K562 (cell line): ENCODE measurements around the gene RASGEF1C. TPM values are rescaled to one million over a fixed set of nuclear protein-coding genes. Genes with fewer than 3 reads are reported as not detected.

Source experiments
- ATAC-seq: fragments of 200-7000 bp; cut with Tn5 transposase; 3 replicates; pipeline ENCODE4 v1.9.1; 2020; ENCODE audit warnings: moderate library complexity
- BruUV-seq: library from RNA; stranded (reverse); fragments of 400-500 nt; replicated peaks from 2 replicates; lab custom pipeline; 2021; lab: Mats Ljungman, UMichigan
- CTCF ChIA-PET: fragments of 300-600 bp; formaldehyde crosslinking; extraction: SDS; loops from one replicate; lab custom pipeline; 2021; ENCODE audit warnings: low intra/inter-chr PET ratio; lab: Yijun Ruan, JAX
- POLR2A ChIA-PET: fragments of 300-600, 350-650 bp; sonication (Branson Sonifier 250); formaldehyde crosslinking; extraction: SDS; loops from one replicate; lab custom pipeline; 2021; ENCODE audit warnings: antibody characterized with exemption, inconsistent platforms; lab: Yijun Ruan, JAX
- DNase-seq, 4 experiments: peaks; one replicate each; pipeline versions ENCODE4 v3.0.0 to v3.0.0-alpha.2; 2011 to 2018; ENCODE audit warnings: low spot score in 3 of 4, mixed read lengths in 3 of 4; ENCODE audit errors: extremely low read depth in 1 of 4
- FAIRE-seq: peaks from 2 replicates; lab custom pipeline; 2011; peaks lifted over from hg19 to GRCh38; lab: Jason Lieb, UNC
- H2AFZ ChIP-seq: 2 replicates; pipeline ENCODE4 v1.6.0; 2011; ENCODE audit warnings: low read depth, low read length, control low read depth, inconsistent platforms
- H3K27ac ChIP-seq: fragments of 200-600 bp; 3 replicates; pipeline ENCODE4 v1.8.0; 2011; ENCODE audit warnings: low read depth, mild to moderate bottlenecking, control low read depth, inconsistent platforms, low read length, moderate library complexity, mixed read lengths; ENCODE audit errors: extremely low read depth
- H3K27me3 ChIP-seq, 2 experiments: fragments of 300-600 bp in 1 of 2; 2 replicates in 1 of 2; 3 replicates in 1 of 2; pipeline versions ENCODE4 v1.6.0 to v1.8.0; 2011; ENCODE audit warnings: inconsistent platforms in 2 of 2, low read length in 2 of 2, mild to moderate bottlenecking in 1 of 2, mixed read lengths in 1 of 2, moderate library complexity in 1 of 2; ENCODE audit not compliant: control insufficient read depth in 2 of 2, insufficient read depth in 2 of 2
- H3K36me3 ChIP-seq: fragments of 300-600 bp; 3 replicates; pipeline ENCODE4 v1.8.0; 2011; ENCODE audit warnings: mild to moderate bottlenecking, low read length, inconsistent platforms; ENCODE audit not compliant: control insufficient read depth, insufficient read depth
- H3K4me1 ChIP-seq, 2 experiments: fragments of 200-600 bp in 1 of 2; replicated peaks in 1 of 2; 2 replicates in 1 of 2; 3 replicates in 1 of 2; pipeline versions ENCODE4 v1.5.1 to v1.8.0; 2011; ENCODE audit warnings: inconsistent platforms in 2 of 2, low read length in 2 of 2, mild to moderate bottlenecking in 1 of 2, mixed read lengths in 1 of 2, moderate library complexity in 1 of 2; ENCODE audit not compliant: control insufficient read depth in 2 of 2, insufficient read depth in 2 of 2
- H3K4me2 ChIP-seq: 2 replicates; pipeline ENCODE4 v1.6.1; 2011; ENCODE audit warnings: low read length, control low read depth, inconsistent platforms, mixed read lengths; ENCODE audit not compliant: insufficient read depth
- H3K4me3 ChIP-seq: fragments of 200-600 bp; sonication (generic), shearing (Covaris generic); 2 replicates; pipeline ENCODE4 v1.5.1; 2016; ENCODE audit warnings: control low read depth, inconsistent platforms
- H3K79me2 ChIP-seq: fragments of 200-600 bp; 3 replicates; pipeline ENCODE4 v1.8.0; 2011; ENCODE audit warnings: low read length, inconsistent platforms; ENCODE audit not compliant: control insufficient read depth, insufficient read depth
- H3K9ac ChIP-seq, 2 experiments: 2 replicates each; pipeline versions ENCODE4 v1.6.0 to v1.6.1; 2011; ENCODE audit warnings: low read depth in 2 of 2, low read length in 2 of 2, control low read depth in 1 of 2, inconsistent platforms in 1 of 2, mild to moderate bottlenecking in 1 of 2, mixed read lengths in 1 of 2; ENCODE audit not compliant: insufficient read depth in 1 of 2
- H3K9me1 ChIP-seq: one replicate; pipeline ENCODE4 v1.6.0; 2011; ENCODE audit warnings: inconsistent platforms, mild to moderate bottlenecking, low read length, moderate library complexity; ENCODE audit not compliant: control insufficient read depth, insufficient read depth
- H3K9me3 ChIP-seq: replicated peaks from 2 replicates; pipeline ENCODE4 v1.5.1; 2011; ENCODE audit warnings: low read depth, low read length, inconsistent platforms; ENCODE audit not compliant: control insufficient read depth, insufficient read depth
- H4K20me1 ChIP-seq: replicated peaks from 2 replicates; pipeline ENCODE4 v1.6.1; 2011; ENCODE audit warnings: low read length, inconsistent platforms, mixed read lengths; ENCODE audit not compliant: control insufficient read depth, insufficient read depth
- ARID2 ChIP-seq: fragments of 450-650 bp; IDR thresholded peaks from 2 replicates; pipeline ENCODE4 v1.6.1; 2017; ENCODE audit warnings: antibody characterized with exemption, mild to moderate bottlenecking
- CBX8 ChIP-seq: fragments of 200-600 bp; sonication (generic); IDR thresholded peaks from 2 replicates; pipeline ENCODE4 v1.6.1; 2012; ENCODE audit warnings: borderline replicate concordance, mixed run types, low read depth, mild to moderate bottlenecking, moderate library complexity, mixed read lengths, low read length, control low read depth, inconsistent platforms; ENCODE audit not compliant: poor library complexity, severe bottlenecking; ENCODE audit errors: extremely low read depth
- HDAC2 ChIP-seq: fragments of 450-650 bp; IDR thresholded peaks from 2 replicates; pipeline ENCODE4 v1.6.1; 2016; ENCODE audit warnings: mild to moderate bottlenecking
- HDAC6 ChIP-seq: IDR thresholded peaks from 2 replicates; pipeline ENCODE4 v1.6.1; 2012; ENCODE audit warnings: low read depth, mild to moderate bottlenecking, control low read depth, inconsistent platforms, low read length, moderate library complexity
- MLX ChIP-seq, 2 experiments: fragments of 450-650 bp in 1 of 2; sonication (generic) in 1 of 2; formaldehyde crosslinking; conservative IDR thresholded peaks; 2 replicates each; pipeline versions ENCODE4 v1.4.0 to v1.8.1; 2020 to 2022; ENCODE audit warnings: mild to moderate bottlenecking in 1 of 2, missing genetic modification reagents in 1 of 2
- TBP ChIP-seq: optimal IDR thresholded peaks from 2 replicates; pipeline ENCODE3; 2011; ENCODE audit warnings: low read depth, low read length, improper control_type of control experiment
- THRB ChIP-seq: fragments of 450-650 bp; formaldehyde crosslinking; conservative IDR thresholded peaks from 2 replicates; pipeline ENCODE4 v1.4.0; 2022; ENCODE audit warnings: mild to moderate bottlenecking, missing genetic modification characterization
- ZNF23 ChIP-seq: fragments of 250-450 bp; sonication (Bioruptor Pico); IDR thresholded peaks from 2 replicates; pipeline ENCODE4 v1.4.0; 2020; ENCODE audit warnings: mild to moderate bottlenecking
- ZNF41 ChIP-seq: fragments of 250-450 bp; sonication (Bioruptor Pico); conservative IDR thresholded peaks from 2 replicates; pipeline ENCODE4 v1.4.0; 2020; ENCODE audit warnings: mild to moderate bottlenecking
- ZNF561 ChIP-seq: fragments of 450-650 bp; formaldehyde crosslinking; conservative IDR thresholded peaks from 2 replicates; pipeline ENCODE4 v1.4.0; 2020; ENCODE audit warnings: mild to moderate bottlenecking, moderate library complexity
- ZNF764 ChIP-seq: fragments of 250-450 bp; sonication (Bioruptor Pico); IDR thresholded peaks from 2 replicates; pipeline ENCODE4 v1.4.0; 2020; ENCODE audit warnings: low read depth, mild to moderate bottlenecking, moderate library complexity
- ZSCAN29 ChIP-seq: fragments of 450-650 bp; IDR thresholded peaks from 2 replicates; pipeline ENCODE4 v1.6.1; 2017
- WGBS: fragments of 100-300 bp; shearing (Covaris generic); methylation state at CpG from one replicate; pipeline ENCODE4 v1.1.6; 2016; ENCODE audit warnings: low coverage, mixed read lengths; ENCODE audit not compliant: insufficient coverage; ENCODE audit errors: missing lambda C conversion rate; 5-methylcytosine and 5-hydroxymethylcytosine counted together
- in situ Hi-C: fragments of 300-500 bp; cut with MboI; formaldehyde crosslinking; loops from 4 replicates; pipeline ENCODE4 v1.15.0; 2018; ENCODE audit warnings: inconsistent platforms, mixed read lengths
- intact Hi-C: fragments of 100-400 bp; cut with micrococcal nuclease; formaldehyde crosslinking; loops from 2 replicates; pipeline ENCODE4 v1.14.2; 2022
- polyA plus RNA-seq, 8 experiments: library from polyadenylated mRNA; depleted of rRNA in 4 of 8; stranded (reverse) in 5 of 8; unstranded in 3 of 8; fragments of >200 nt; fragmentation: Nextera tagmentation in 2 of 8; fragmentation: Illumina TruSeq in 1 of 8; extraction: Ambion mirVana in 2 of 8; extraction: Trizol in 1 of 8; gene quantifications; 2 replicates each; pipeline versions ENCODE4 v1.2.1 to v1.2.3, GENCODE V29; 2011 to 2014; ENCODE audit warnings: inconsistent platforms in 1 of 8, missing spikeins in 1 of 8
- total RNA-seq, 7 experiments: library from RNA; depleted of rRNA in 6 of 7; stranded (reverse); fragments of >200 nt in 6 of 7; fragmentation: Illumina TruSeq in 2 of 7; extraction: Trizol in 2 of 7; gene quantifications; 2 replicates each; pipeline versions ENCODE4 v1.2.1 to v1.2.3, GENCODE V29; 2011 to 2021; ENCODE audit warnings: low replicate concordance in 1 of 7
- TF ChIP-seq, protein P1 (sequence below): sonication (generic); formaldehyde crosslinking; IDR thresholded peaks from 2 replicates; pipeline ENCODE4 v1.8.1; 2023; ENCODE audit warnings: missing genetic modification reagents, mild to moderate bottlenecking, borderline replicate concordance

RASGEF1C gene
- total and polyA plus RNA-seq, 9 of the 15 experiments (the other 6 are each of a cell fraction or from before 2014, with no cell fraction given), result 0.04 to 1.1 (median 0.21) TPM; not detected in 4

DNA sequence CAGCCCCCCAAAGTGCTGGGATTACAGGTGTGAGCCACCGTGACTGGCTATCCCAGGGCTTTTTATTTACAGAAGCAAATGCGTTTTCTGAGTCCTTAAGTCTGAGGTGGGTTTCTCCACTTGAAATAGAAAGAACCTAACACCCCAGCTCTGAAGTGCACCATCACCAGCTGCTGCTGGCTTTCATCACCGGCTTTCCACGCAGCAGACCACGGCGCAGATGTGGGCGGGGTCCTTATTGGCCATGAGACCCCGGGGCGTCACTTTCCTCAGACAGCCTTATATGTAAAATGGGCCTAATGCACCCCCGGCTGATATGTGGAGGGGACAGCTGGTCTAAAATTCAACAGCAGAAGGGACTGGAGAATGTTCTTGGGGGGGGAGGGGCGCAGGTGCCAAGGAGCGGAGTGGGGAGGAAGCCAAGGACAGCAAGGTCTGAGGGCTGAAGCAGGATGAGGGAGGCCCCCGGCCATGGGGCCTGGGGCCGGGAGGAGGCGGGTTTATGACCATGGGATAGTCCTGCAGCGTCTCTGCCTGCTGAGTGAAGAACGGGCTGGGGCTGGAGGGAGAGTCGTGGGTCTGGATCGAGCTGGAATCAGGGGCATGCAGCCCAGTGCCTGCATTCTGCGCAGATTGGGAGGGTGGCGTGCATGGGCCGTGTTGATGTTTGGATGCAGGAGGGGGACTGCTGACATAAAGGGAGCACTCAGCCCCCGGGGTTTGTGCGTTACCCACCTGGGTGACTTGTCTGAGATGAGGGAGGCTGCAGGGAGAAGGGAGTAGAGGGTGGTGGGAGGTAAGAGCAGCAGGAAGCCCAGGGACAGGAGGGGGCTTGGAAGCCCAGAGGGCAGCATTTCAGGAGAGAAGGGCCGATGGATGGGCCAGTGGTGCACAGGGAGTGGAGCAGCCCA lies 30.2 kb downstream of the RASGEF1C start:
- FAIRE-seq (no peak), ATAC-seq (no peak), DNase-seq (no peak)
- no TSS peak for BruUV-seq
- Histone ChIP-seq H3K4me2 (no peak overlapping the region), H3K36me3 (no peaks in the 10 kb centered on the region), H3K27ac (no peak overlapping the region), H3K9me3 (no peaks in the 10 kb centered on the region), H3K4me3 (no peak overlapping the region), H2AFZ (no peak overlapping the region), H3K9me1 (no peaks in the 10 kb centered on the region), H3K9ac (no peak overlapping the region), H4K20me1 (0 out of 2 replicates have a peak, but pooled peaks cover 7% of the 10 kb centered on the region), H3K79me2 (no peaks in the 10 kb centered on the region), H3K4me1 (peaks cover 0 to 16% of the 10 kb centered on the region in 2 experiments; a peak in 2 of 5 replicates), H3K27me3 (peaks cover 26 to 65% of the 10 kb centered on the region in 2 experiments)
- intact Hi-C loops, result no loop called here
- ChIA-PET POLR2A (interaction anchor here (0.7 to 1.1 kb wide), 2 partner anchors 30 to 93 kb away, joined by 3 to 4 read pairs; partner anchors contain the start of gene RASGEF1C), CTCF (no interaction called here)
- in situ Hi-C loops, result no loop called here
- WGBS, result 11% methylated on average over 23 of the region's 25 CpGs
- no peak for TF ChIP-seq ZNF41 (CRISPR knock-in tag)
- TF ChIP-seq TBP, result no peak
- no peak for TF ChIP-seq MLX (CRISPR knock-in tag; conservative IDR thresholded peaks at IDR 0.05)
- TF ChIP-seq ZNF23, result no peak
- TF ChIP-seq CBX8, result no peak
- TF ChIP-seq ZNF764, result no peak
- TF ChIP-seq ARID2, result no peak
- TF ChIP-seq THRB (CRISPR knock-in tag), result no peak
- no peak for TF ChIP-seq HDAC2
- TF ChIP-seq, protein P1, sequence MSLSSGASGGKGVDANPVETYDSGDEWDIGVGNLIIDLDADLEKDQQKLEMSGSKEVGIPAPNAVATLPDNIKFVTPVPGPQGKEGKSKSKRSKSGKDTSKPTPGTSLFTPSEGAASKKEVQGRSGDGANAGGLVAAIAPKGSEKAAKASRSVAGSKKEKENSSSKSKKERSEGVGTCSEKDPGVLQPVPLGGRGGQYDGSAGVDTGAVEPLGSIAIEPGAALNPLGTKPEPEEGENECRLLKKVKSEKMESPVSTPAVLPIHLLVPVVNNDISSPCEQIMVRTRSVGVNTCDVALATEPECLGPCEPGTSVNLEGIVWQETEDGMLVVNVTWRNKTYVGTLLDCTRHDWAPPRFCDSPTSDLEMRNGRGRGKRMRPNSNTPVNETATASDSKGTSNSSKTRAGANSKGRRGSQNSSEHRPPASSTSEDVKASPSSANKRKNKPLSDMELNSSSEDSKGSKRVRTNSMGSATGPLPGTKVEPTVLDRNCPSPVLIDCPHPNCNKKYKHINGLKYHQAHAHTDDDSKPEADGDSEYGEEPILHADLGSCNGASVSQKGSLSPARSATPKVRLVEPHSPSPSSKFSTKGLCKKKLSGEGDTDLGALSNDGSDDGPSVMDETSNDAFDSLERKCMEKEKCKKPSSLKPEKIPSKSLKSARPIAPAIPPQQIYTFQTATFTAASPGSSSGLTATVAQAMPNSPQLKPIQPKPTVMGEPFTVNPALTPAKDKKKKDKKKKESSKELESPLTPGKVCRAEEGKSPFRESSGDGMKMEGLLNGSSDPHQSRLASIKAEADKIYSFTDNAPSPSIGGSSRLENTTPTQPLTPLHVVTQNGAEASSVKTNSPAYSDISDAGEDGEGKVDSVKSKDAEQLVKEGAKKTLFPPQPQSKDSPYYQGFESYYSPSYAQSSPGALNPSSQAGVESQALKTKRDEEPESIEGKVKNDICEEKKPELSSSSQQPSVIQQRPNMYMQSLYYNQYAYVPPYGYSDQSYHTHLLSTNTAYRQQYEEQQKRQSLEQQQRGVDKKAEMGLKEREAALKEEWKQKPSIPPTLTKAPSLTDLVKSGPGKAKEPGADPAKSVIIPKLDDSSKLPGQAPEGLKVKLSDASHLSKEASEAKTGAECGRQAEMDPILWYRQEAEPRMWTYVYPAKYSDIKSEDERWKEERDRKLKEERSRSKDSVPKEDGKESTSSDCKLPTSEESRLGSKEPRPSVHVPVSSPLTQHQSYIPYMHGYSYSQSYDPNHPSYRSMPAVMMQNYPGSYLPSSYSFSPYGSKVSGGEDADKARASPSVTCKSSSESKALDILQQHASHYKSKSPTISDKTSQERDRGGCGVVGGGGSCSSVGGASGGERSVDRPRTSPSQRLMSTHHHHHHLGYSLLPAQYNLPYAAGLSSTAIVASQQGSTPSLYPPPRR (CRISPR knock-in tag), result no peak
- no peak for TF ChIP-seq ZSCAN29
- no peak for TF ChIP-seq ZNF561
- TF ChIP-seq HDAC6, result no peak
